ENCODE measurements around the gene GPC3. TPM values are rescaled to one million over a fixed set of nuclear protein-coding genes. Genes with fewer than 3 reads are reported as not detected.

GPC3 gene
- total RNA-seq, 1 experiment from 2014 or later = 233 TPM

DNA sequence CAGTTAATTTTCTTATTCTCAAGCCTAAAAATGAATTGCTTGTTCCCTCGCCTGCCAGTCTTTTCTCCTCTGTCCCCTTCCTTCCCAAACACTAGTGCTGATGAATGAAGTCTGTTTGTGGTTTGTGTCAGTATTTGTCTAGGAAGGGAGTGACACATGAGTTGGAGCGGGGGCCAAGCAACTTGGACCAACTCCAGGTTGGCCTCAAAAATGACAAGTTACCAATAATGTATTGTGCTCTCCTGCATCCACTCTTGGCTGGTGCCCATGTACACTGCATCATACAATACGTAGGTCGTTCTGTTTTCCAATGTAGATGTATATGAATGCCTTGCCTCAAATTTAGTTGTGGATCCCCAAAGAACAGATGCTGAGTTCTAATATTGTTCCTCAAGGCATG, 347.1 kb downstream of the GPC3 start:
- Mint-ChIP-seq H3K36me3 (ENCODE audit: insufficient read depth, unreplicated experiment) (peaks cover 9% of the 10 kb centered on the region), H3K4me1 (ENCODE audit: low read depth, unreplicated experiment) (no peaks in the 10 kb centered on the region), H3K27me3 (ENCODE audit: insufficient read depth, unreplicated experiment) (no peaks in the 10 kb centered on the region), H3K27ac (ENCODE audit: unreplicated experiment) (no peak overlapping the region), H3K4me3 (ENCODE audit: unreplicated experiment) (no peak overlapping the region), H3K9me3 (ENCODE audit: unreplicated experiment) (no peaks in the 10 kb centered on the region)
- TF ChIP-seq CTCF (IDR thresholded peaks at IDR 0.05; ENCODE audit: insufficient read depth in 1 of 2, low read depth in 1 of 2, low read length in 1 of 2, severe bottlenecking in 1 of 2, unreplicated experiment in 1 of 2) = no peak
- H3K36me3 ChIP-seq (ENCODE audit: control insufficient read depth, insufficient read depth, low read length) = no peaks in the 10 kb centered on the region
- no peaks in the 10 kb centered on the region for H3K9me3 ChIP-seq
- POLR2A ChIA-PET = no interaction called here
- BruUV-seq (replicated peaks) = no TSS peak
- no peak for DNase-seq
- no peaks in the 10 kb centered on the region for H3K27me3 ChIP-seq (replicated peaks; ENCODE audit: control insufficient read depth, insufficient read depth, low read length)
- no peaks in the 10 kb centered on the region for H3K4me1 ChIP-seq
- no peak overlapping the region for H3K4me3 ChIP-seq (ENCODE audit: low read depth, low read length)
- CTCF ChIA-PET = no interaction called here
- intact Hi-C loops (cut with micrococcal nuclease; ENCODE audit: unreplicated experiment) = no loop called here

DNA sequence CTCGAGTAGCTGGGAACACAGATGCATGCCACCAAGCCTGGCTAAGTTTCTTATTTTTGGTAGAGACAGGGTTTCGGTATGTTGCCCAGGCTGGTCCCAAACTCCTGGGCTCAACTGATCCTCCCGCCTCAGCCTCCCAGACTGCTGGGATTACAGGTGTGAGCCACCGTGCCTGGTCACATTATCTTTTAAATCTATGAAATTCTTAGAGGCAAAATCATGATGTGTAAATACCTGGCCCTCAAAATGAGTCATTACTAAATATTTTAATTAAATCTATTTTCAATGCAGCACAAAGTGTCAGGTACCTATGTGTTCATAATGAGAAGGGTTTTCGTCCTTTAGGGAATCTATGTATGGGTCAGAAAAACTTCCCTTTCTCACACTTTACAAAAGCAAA, 347.6 kb downstream of the GPC3 start:
- H3K4me3 Mint-ChIP-seq (ENCODE audit: unreplicated experiment) = no peak overlapping the region
- DNase-seq = no peak
- Histone ChIP-seq H3K4me3 (ENCODE audit: low read depth, low read length) (no peak overlapping the region), H3K9me3 (no peaks in the 10 kb centered on the region), H3K27me3 (replicated peaks; ENCODE audit: control insufficient read depth, insufficient read depth, low read length) (no peaks in the 10 kb centered on the region), H3K4me1 (no peaks in the 10 kb centered on the region), H3K36me3 (ENCODE audit: control insufficient read depth, insufficient read depth, low read length) (no peaks in the 10 kb centered on the region)
- TF ChIP-seq CTCF (IDR thresholded peaks at IDR 0.05; ENCODE audit: insufficient read depth in 1 of 2, low read depth in 1 of 2, low read length in 1 of 2, severe bottlenecking in 1 of 2, unreplicated experiment in 1 of 2) = no peak
- no peaks in the 10 kb centered on the region for H3K4me1 Mint-ChIP-seq (ENCODE audit: low read depth, unreplicated experiment)
- no peaks in the 10 kb centered on the region for H3K27me3 Mint-ChIP-seq (ENCODE audit: insufficient read depth, unreplicated experiment)
- no peak overlapping the region for H3K27ac Mint-ChIP-seq (ENCODE audit: unreplicated experiment)
- ChIA-PET CTCF (no interaction called here), POLR2A (no interaction called here)
- no TSS peak for BruUV-seq (replicated peaks)
- H3K9me3 Mint-ChIP-seq (ENCODE audit: unreplicated experiment) = no peaks in the 10 kb centered on the region
- H3K36me3 Mint-ChIP-seq (ENCODE audit: insufficient read depth, unreplicated experiment) = peaks cover 9% of the 10 kb centered on the region
- intact Hi-C loops (cut with micrococcal nuclease; ENCODE audit: unreplicated experiment) = no loop called here

GRCh38 chrX:133636009-133636408, 349.4 kb downstream of the GPC3 start:
- H3K36me3 ChIP-seq (ENCODE audit: control insufficient read depth, insufficient read depth, low read length) = no peaks in the 10 kb centered on the region
- no peak overlapping the region for H3K4me3 ChIP-seq (ENCODE audit: low read depth, low read length)
- H3K27me3 Mint-ChIP-seq (ENCODE audit: insufficient read depth, unreplicated experiment) = no peaks in the 10 kb centered on the region
- no peak overlapping the region for H3K4me3 Mint-ChIP-seq (ENCODE audit: unreplicated experiment)
- no peaks in the 10 kb centered on the region for H3K4me1 ChIP-seq
- intact Hi-C loops (cut with micrococcal nuclease; ENCODE audit: unreplicated experiment) = no loop called here
- H3K9me3 Mint-ChIP-seq (ENCODE audit: unreplicated experiment) = no peaks in the 10 kb centered on the region
- peaks cover 9% of the 10 kb centered on the region for H3K36me3 Mint-ChIP-seq (ENCODE audit: insufficient read depth, unreplicated experiment)
- DNase-seq = no peak
- POLR2A ChIA-PET = no interaction called here
- H3K4me1 Mint-ChIP-seq (ENCODE audit: low read depth, unreplicated experiment) = no peaks in the 10 kb centered on the region
- CTCF ChIA-PET = no interaction called here
- TF ChIP-seq CTCF (IDR thresholded peaks at IDR 0.05; ENCODE audit: insufficient read depth in 1 of 2, low read depth in 1 of 2, low read length in 1 of 2, severe bottlenecking in 1 of 2, unreplicated experiment in 1 of 2) = no peak
- no peak overlapping the region for H3K27ac Mint-ChIP-seq (ENCODE audit: unreplicated experiment)
- H3K27me3 ChIP-seq (replicated peaks; ENCODE audit: control insufficient read depth, insufficient read depth, low read length) = no peaks in the 10 kb centered on the region
- no TSS peak for BruUV-seq (replicated peaks)
- no peaks in the 10 kb centered on the region for H3K9me3 ChIP-seq
